Stimulated activated CD8-positive, alpha-beta memory T cell treated with anti-CD3 and anti-CD28 coated beads, Interleukin-12 subunit alpha, Interleukin-12 subunit beta, amount 100 ng/mL, for 24 hours (primary cell): ENCODE results near the gene ACBD7.

Experiments
- DNase-seq: peaks from one replicate; pipeline ENCODE4 v3.0.0-alpha.2; 2020; ENCODE audit errors: extremely low read depth

Gene ACBD7

GRCh38 chr10:15088428-15089261 is at the start of gene ACBD7:
TSS of gene ACBD7 (minus strand) at chr10:15088776. CDS start at chr10:15088728, 48 bp downstream.
- DNase-seq, result peak; percentile 48

- no peak for DNase-seq
Observed at GRCh38 chr10:15137636-15138035, 49.1 kb upstream of the ACBD7 start.

DNA sequence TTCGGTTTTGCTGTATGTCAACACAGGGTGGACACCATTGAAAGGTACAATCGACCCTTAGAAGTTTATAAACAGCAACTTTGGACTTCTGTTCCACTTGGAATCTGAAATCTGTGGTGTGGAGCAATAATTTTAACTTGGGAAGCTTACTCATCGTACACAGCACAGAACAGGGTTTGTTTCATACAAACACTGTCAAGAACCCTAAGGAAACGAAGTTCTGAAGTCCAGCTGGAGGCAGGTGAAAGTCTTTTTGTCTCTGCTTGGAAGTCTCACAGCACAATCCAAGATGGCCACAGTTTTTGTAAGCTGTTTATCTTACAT is 48.4 kb upstream of the ACBD7 start:
- no peak for DNase-seq

DNA sequence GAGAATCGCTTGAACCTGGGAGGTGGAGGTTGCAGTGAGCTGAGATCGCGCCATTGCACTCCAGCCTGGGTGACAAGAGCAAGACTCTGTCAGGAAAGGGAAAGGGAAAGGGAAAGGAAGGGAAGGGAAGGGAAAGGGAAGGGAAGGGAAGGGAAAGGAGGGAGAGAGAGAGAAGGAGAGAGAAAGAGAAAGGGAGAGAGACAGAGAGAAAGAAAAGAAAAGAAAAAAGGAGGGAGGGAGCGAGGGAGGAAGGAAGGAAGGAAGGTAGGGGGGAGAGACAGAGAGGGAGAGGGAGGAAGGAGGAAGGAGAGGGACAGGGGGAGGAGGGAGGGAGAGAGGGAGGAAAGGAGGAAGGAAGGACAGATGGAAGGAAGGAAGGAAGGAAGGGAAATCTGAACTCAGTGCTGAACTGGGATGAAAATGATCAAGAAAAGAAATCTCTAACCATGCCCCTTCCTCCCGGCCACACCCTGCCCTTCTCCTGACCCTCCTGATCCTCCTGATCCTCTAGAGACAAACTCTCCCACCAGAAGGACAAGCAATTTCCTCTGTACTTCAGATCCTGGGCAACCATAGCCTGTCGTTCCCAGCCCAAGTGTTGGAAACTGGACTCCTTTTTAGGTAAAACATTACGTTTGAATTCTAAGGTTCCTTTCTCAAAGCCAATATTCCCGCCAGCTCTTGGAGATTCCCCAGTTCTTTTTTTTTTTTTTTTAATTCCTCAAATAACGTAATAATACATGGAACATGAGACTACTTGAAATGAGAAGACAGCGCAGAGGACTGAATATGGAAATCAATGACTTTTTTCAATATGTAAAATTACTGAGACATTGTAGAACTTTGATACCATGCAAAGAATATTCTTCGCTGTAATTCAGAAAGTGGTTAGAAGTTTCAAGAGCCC is 47.8 kb upstream of the ACBD7 start:
- DNase-seq, result no peak

- no peak for DNase-seq
Observed at GRCh38 chr10:15131330-15131729, 42.8 kb upstream of the ACBD7 start.

DNA sequence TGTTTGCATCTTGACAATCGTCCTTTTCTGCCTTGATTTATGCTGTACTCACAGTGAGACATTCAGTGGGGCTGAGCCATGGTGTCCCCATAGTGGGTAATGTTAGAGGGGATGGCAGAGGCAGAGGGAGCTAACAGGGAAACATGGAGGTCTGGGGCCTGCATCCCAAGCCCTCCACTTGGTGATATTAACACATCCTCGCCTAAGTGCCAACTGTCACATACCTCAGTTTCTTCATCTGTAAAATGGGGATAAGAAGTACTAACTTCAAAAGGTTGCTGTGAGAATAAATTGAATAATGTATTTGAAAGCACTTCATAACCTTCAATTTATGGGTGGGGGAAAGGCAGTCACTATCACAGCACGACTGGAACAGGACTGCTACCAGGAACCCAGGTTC is 36.3 kb upstream of the ACBD7 start:
- DNase-seq, result no peak

DNA sequence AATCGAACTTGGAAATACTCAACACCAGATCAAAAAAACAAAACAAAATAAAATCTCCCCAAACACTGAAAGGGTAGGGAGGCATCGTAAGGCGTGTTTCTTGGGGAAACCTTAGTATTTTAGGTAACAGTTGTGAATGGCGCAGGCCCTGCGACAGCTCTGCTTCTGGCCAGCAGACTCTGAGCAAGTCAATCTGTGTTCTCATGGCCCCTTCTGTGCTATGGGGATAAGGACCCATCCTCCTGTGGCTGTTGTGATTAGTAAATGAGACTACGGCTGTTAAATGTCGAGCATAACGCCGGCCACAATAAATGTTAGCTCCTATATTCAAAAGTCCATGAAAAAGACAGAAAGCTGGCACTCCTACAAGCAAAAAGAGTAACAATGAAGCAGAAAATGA is 35.6 kb upstream of the ACBD7 start:
- no peak for DNase-seq

GRCh38 chr10:15123749-15124184 is 35.2 kb upstream of the ACBD7 start:
- DNase-seq, result no peak

GRCh38 chr10:15122477-15123030 is 34.0 kb upstream of the ACBD7 start:
- DNase-seq, result no peak

DNA sequence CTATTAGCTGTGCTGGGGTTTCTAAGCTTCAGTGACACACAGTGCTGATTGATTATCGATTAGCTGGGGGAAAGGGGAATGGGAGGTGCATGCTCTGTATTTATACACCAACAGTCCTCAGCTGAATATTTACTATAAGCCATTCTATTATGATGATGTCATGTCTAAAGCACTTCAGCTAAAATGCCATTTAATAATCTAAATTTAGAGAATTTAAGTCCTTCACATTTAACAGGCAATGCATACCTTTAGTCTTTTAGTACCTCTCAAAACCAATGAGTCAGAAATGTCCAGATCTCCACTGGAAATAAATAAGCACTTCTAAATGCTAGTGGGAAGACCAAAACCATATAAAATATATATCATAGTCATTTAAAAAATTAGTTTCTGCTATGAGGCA is 33.1 kb upstream of the ACBD7 start:
- DNase-seq, result no peak

GRCh38 chr10:15120523-15120922 is 31.9 kb upstream of the ACBD7 start:
- no peak for DNase-seq

DNA sequence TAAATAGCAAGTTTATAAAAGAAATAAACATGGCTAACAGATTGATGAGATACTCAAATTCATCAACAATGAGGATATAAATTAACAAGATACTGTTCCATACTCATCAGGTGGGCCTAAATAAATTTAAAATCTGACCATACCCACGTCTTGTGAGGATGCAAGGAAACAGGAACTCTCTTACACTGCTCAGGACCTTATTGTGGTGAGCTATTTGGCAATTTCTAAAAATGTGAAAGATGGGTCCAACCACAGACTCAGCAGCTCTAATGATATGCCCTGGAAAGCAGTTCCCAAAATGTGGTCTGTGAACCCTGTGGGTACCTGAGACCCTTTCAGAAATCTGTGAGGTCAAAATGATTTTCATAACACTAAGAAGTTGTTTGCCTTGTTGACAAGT is 30.0 kb upstream of the ACBD7 start:
- DNase-seq, result no peak

GRCh38 chr10:15116225-15116624 is 27.6 kb upstream of the ACBD7 start:
- DNase-seq, result no peak

DNA sequence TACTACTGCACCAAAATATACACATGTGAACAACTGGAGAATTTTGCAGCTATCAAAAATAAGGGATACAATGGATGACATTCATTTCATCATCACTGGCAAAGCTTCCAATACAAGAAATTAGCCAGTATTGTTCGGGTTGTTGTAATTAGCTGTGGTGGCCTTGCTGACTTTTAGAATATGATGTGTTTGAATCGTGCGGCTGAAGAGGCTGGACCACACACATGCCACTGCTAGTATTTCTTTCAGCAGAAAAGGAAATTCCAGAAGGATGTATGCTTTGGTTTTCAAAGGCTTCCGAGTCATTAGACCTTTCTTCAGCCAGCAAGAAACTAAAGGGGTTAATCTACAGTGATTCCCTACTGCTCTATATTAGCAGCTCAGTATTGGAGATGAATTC is 25.2 kb upstream of the ACBD7 start:
- no peak for DNase-seq

- no peak for DNase-seq
Observed at GRCh38 chr10:15112657-15113056, 24.1 kb upstream of the ACBD7 start.

GRCh38 chr10:15106352-15107013 is 17.9 kb upstream of the ACBD7 start:
- no peak for DNase-seq

- DNase-seq, result no peak
Observed at GRCh38 chr10:15103513-15103912, 14.9 kb upstream of the ACBD7 start.

DNA sequence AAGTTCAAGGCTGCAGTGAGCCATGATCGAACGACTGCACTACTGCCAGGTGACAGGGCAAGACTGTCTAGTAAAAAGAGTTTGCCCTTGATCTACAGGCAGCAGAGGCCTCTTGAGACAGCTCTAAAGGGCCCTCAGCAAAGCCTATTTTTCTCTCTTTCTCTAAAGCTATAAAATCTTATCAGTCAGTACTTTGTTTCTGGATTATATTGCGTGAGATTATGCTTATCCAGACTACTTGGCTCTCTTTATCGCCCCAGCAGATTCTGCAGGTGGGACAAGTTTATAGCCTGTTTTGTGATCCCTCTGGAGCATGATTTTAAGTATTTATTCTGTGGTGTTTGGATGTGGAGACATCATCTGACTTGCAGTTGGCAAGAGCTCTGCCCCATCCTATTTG is 11.3 kb upstream of the ACBD7 start:
- DNase-seq, result no peak

GRCh38 chr10:15097011-15097812 is 8.6 kb upstream of the ACBD7 start, which contains the start of gene RPP38:
TSS of gene RPP38 (plus strand) at chr10:15097355. CDS start at chr10:15103315, 5,960 bp downstream.
- peak; percentile 88 for DNase-seq

DNA sequence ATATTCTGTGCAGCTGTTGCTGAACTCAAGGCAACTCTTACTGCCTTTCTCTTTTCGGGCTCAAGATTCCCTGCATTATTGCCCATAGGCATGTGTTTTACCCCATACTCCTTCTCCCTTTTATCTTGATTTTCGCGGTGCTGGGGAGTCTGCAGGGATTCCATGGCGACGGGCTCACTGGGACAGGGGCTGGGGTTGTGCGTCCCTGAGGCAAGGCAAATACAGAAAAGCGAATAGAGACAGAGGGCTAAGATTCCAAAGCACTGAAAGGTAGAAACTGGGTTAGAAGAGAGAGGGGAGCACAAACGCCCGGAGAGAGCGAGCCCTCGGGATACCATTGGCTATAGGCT is 8.1 kb upstream of the ACBD7 start:
- DNase-seq, result no peak

GRCh38 chr10:15092855-15093408 is 4.4 kb upstream of the ACBD7 start:
- DNase-seq, result no peak
